ENCODE measurements around the gene ASIC5.
"Not testable (repeated sequence)": the region's sequence is repeated elsewhere in the genome, so short reads cannot be mapped to it uniquely, and the experiment has no call there.

The ASIC5 gene

DNA sequence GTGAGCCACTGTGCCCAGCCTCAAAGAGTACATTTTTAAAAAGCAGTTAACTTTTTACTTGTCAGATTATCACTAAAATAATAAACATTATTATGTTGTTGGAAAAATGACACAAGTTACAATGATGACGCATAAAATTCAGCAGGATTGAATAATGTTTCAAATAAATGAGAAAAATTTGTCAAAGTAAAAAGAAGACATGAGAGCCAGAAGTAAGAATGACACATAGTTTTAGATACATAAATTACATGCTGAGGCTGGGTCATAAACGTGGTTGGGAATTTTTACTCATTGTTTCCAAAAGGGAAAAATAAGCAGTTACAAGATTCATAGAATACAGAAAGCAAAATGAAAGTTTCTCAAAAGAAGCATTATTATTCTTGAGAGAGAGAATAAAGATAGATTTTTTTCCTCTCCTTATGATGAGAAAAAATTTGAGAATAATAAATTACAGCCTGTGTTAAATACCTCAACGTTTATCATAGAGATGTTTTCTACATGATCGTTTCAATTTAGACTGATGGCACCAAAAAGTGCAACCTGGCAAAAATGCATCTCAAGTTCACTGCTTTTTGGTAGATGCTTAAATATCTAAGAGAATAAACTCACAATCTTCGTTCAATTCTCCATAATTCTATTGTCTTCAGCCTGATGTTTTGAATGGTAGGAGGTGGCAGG lies 66.8 kb downstream of the ASIC5 start:
- DNase-seq: no peak

DNA sequence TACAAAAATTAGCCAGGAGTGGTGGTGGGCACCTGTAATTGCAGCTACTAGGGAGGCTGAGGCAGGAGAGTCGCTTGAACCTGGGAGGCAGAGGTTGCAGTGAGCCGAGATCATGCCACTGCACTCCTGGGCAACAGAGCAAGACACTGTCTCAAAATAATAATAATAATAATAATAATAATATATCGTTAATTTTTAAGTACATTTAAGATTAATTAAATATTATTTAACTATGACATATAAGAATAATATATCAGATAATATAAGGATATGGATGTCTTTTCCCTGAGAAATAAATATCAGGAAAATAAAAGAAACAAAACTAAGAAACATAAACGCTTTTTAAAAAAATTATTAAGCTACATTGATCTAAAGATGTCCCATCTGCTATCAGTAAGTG lies 68.5 kb downstream of the ASIC5 start:
- not testable (repeated sequence) for DNase-seq

DNA sequence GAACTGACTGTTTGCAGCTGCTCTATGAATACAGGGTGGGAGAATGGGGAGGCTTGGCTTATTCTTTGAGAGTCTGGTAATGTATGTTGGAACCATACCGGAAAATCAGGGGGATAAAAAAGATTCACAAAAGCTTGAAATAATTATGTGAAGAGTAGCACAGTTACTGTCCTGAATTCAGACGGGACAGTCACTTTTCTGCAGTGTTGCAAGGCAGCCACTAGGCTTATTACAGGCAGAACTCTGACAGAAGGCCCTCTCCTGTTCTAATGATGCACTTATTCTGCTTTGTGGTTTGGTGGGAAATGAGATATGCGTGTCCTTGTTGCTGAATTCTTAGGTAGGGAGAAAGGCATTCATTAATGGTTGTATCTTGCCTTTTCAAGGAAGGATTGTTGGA lies 70.1 kb downstream of the ASIC5 start:
- DNase-seq: no peak

DNA sequence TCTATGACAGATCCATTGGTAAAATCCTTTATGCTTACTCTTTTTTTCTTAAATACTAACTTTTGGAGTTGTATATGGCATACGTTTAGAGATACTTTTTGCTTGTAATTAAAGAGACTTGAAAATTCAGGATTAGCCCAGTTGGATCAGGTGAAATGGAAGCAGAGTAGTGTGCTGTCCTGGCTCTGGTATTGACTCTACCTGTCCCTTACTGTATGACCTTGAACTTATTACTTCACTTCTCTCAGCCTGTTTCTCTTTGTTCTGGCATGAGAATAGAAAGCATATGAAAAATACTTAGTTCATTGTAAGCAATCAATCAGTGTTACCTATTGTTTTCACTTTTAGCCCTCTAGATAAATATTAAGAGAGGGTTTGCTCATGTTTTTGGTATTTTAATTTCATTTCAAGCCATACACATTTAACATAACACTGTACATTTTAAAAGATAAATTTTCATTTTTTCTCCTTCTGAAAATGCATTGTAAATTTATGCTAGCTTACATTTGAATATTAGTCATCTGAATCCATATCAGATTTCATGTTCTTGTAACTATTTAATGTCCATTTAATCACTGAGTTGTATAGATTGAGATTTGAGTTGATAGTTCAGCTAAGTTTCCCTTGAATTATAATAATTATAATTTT lies 71.4 kb downstream of the ASIC5 start:
- no peak for DNase-seq

DNA sequence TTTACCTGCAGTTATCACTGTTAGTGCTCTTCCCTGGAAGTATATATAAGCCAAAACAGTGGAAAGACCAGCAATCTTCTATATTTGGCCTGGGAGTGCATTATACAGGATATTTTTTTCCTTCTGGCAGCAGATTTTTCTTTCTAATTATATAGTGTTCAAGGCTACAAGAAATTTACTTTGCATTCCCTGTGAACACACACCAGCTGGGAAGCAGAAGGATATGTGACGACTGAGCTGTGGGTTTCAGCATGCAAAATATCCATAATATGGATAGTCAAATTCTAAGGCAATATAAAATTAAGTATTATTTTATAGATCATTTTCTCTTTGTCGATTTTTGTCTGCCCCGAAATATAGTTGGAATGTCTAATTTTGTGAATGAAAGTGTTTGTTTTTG lies 76.1 kb downstream of the ASIC5 start:
- DNase-seq: no peak

DNA sequence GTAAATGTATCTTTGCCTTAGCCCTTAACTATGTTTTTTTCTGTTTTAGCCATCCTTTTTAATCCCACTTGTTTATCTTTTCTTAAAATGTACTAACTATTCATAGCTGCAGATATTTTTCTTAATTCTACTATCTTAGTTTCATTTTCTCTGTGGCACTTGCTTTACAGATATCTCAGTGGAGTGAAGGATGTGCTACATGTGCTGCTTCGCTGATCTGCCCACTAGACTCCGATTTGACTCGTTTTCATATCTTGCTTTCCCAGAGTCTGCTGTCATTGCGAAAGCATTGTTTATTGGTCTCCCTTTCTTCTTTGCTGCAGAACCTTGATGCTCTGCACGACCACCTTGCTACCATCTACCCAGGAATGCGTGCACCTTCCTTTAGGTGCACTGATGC lies 76.7 kb downstream of the ASIC5 start:
- DNase-seq: no peak

DNA sequence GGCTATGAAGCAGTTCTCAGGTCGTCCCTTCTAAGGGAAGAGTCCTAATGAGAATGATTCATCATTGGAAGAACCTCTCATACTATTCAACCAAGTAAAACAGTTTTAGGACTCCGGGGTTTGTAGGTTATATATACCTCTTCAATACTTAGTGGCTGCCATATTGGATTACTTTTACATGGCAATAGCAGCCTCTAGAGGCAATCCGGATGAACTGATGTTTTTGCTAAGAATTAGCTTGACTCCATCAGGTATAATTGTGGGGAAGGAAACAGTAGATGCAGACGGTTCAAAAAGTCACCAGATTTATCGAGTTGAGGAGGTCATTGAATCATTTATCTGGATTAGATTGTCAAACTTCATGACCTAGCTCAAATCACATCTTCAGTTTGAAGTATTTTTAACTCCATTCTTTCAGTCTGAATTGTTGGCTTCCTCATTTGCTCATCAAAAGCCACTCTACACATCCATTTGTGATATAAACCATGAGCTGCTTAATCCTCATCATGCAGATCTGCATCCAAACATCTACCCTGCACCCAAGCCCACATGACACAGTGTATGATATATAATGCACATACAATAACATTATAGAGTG lies 78.9 kb downstream of the ASIC5 start:
- DNase-seq: no peak

DNA sequence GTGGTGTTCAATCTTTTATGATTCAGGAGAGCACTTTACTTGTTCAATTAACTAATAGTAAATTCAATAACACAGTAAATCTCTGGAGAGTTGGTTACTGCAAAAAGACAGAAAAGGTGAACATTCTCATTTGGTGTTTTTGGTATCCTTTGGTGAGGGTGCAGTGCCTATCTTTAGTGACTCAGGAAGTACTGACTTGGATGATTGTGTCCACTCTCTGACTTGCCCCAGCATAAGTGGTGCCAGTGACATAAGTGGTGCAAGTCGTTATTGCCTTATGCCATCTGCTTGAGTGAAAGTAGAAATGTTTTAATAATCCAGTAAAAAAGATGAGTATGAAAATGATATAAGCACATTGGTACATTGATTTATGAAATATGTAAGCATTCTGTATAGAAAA lies 80.2 kb downstream of the ASIC5 start:
- DNase-seq: no peak

DNA sequence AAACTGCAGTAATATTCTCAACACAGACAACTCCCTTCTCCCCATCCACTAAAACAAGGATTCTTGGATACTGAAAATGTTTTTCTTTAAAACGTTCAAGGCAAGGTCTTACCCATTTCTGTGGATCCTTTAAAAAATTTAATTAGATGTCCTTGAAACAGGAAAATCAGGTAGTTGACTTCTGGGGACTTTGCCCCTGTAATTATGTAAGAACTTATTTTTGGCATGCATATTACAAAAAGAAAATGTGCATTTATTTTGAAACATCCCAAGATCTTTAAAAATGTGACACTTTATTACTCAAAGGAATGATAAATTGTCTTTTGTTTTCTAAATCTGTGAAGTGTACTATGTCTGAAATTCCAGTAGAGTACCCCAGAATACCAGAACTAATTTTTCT lies 81.4 kb downstream of the ASIC5 start:
- DNase-seq: no peak

DNA sequence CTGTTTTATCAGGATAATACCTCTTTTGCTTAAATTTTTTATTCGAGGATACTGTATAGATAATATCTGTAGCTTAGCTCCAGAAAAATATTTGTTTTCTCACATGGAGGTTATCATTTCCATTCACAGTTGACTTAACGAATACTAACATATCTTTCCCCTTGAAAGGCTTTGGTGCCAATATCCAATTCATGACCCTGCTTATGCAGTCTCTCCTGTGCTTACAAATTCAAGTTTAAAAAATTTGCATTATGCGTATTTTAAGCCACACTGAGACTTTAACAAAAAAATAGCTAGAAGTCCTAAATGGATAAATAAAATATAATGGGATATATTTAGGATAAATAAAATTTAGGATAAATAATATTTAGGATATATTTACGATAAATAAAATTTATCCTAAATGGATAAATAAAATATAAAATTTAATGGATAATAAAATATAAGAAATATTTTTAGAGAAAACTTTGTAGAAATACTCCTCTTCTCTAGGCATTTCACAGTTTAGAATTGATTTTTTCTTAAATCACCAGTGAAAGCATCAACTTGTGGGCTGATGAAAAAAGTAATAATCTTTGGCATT lies 84.7 kb downstream of the ASIC5 start:
- no peak for DNase-seq

DNA sequence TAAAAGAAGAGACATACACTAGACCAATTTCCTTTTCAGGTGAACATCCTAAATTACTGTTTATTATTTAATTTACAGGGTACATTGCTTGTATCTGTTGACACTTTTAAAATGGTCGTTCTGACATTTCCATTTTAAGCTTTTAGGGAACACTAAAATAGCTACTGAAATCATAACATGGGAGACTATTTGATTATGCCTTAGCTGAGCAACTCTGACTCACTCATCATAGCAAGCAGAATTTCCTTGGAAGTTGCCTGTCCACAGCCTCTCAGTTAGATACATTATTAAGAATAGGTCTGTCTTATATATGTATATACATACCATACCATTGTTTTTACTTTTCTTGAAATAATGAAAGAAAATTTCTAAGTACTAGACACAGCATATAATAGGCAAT lies 85.3 kb downstream of the ASIC5 start:
- DNase-seq: no peak

Measured in activated CD4-positive, CD25-positive, alpha-beta regulatory T cell (primary cell).